Right atrium auricular region (tissue), 2 donors: ENCODE results near the gene LSG1. TPM values are rescaled to one million over a fixed set of nuclear protein-coding genes. Genes with fewer than 3 reads are reported as not detected.
A peak's percentile ranks its signal among the peaks of the same experiment; 100 is the strongest.
"Not testable (repeated sequence)": the region's sequence is repeated elsewhere in the genome, so short reads cannot be mapped to it uniquely, and the experiment has no call there.

Experiments used
- DNase-seq: peaks from one replicate; pipeline ENCODE4 v3.0.0-alpha.2; 2019; ENCODE audit warnings: low spot score
- H3K27ac ChIP-seq, 2 donors: fragments of 200-600 bp; sonication (generic); 1 replicate in 1 of 2; 2 replicates in 1 of 2; pipeline ENCODE4 v1.5.1; 2016 to 2019
- H3K27me3 ChIP-seq, 2 donors: fragments of 200-600 bp; sonication (generic); one replicate each; pipeline versions ENCODE4 v1.5.1 to v1.6.0; 2017 to 2019
- H3K36me3 ChIP-seq: fragments of 200-600 bp; sonication (generic); one replicate; pipeline ENCODE4 v1.5.1; 2016
- H3K4me1 ChIP-seq, 2 donors: fragments of 200-600 bp; sonication (generic); one replicate each; pipeline versions ENCODE4 v1.5.1 to v1.6.0; 2017 to 2019
- H3K4me3 ChIP-seq, 2 donors: fragments of 200-600 bp; sonication (generic); 1 replicate in 1 of 2; 2 replicates in 1 of 2; pipeline ENCODE4 v1.5.1; 2017 to 2019; ENCODE audit warnings: mild to moderate bottlenecking in 1 of 2, moderate library complexity in 1 of 2
- H3K9me3 ChIP-seq, 2 donors: fragments of 200-600 bp; sonication (generic); one replicate each; pipeline ENCODE4 v1.5.1; 2019
- CTCF ChIP-seq, 2 donors: fragments of 200-600 bp; sonication (generic); IDR thresholded peaks; one replicate each; pipeline ENCODE4 v1.5.1; 2019; ENCODE audit warnings: antibody characterized with exemption in 2 of 2
- total RNA-seq, 2 donors: library from RNA; depleted of rRNA; stranded (reverse); fragments of >200 nt; gene quantifications; one replicate each; pipeline ENCODE4 v1.1.0, GENCODE V29; 2016

Gene LSG1
- total RNA-seq, 2 donors from 2014 or later = 15.1 to 20.5 TPM

- H3K4me3 ChIP-seq = peak within 1 kb of the TSS; percentile 58 to 64
- no peaks in the 10 kb centered on the region for H3K9me3 ChIP-seq
- H3K27me3 ChIP-seq = no peaks in the 10 kb centered on the region
- peak; percentile 80 for DNase-seq
- H3K27ac ChIP-seq = peak within 1 kb of the TSS; percentile 51 to 75
- TF ChIP-seq CTCF (IDR thresholded peaks at IDR 0.05) = peak; percentile 65 to 87
- no peaks in the 10 kb centered on the region for H3K36me3 ChIP-seq
- peaks cover 0 to 13% of the 10 kb centered on the region in 2 donors for H3K4me1 ChIP-seq
Observed at GRCh38 chr3:194633349-194634004, 38.5 kb downstream of the LSG1 start, which contains the start of gene TMEM44. Gene TMEM44, minus strand, starts transcription at chr3:194633419. Its CDS starts 204 bp downstream, at chr3:194633215.

GRCh38 chr3:194632809-194633348, 39.1 kb downstream of the LSG1 start:
- Histone ChIP-seq H3K36me3 (peaks cover 4% of the 10 kb centered on the region), H3K27me3 (no peaks in the 10 kb centered on the region), H3K4me1 (peaks cover 0 to 13% of the 10 kb centered on the region in 2 donors), H3K4me3 (peak overlapping the region; percentile 58 to 64), H3K27ac (peak overlapping the region; percentile 51 to 75), H3K9me3 (no peaks in the 10 kb centered on the region)
- DNase-seq = no peak
- no peak for TF ChIP-seq CTCF (IDR thresholded peaks at IDR 0.05)

- peaks cover 6% of the 10 kb centered on the region for H3K36me3 ChIP-seq
- peak overlapping the region; percentile 58 to 64 for H3K4me3 ChIP-seq
- H3K4me1 ChIP-seq = peaks cover 0 to 13% of the 10 kb centered on the region in 2 donors
- H3K27ac ChIP-seq = peak overlapping the region; percentile 51 to 75
- H3K27me3 ChIP-seq = no peaks in the 10 kb centered on the region
- TF ChIP-seq CTCF (IDR thresholded peaks at IDR 0.05) = no peak
- H3K9me3 ChIP-seq = no peaks in the 10 kb centered on the region
- DNase-seq = no peak
Observed at GRCh38 chr3:194632226-194632808, 39.7 kb downstream of the LSG1 start.

- DNase-seq = no peak
Observed at GRCh38 chr3:194631696-194632095, 40.3 kb downstream of the LSG1 start.

GRCh38 chr3:194630681-194631080, 41.3 kb downstream of the LSG1 start:
- not testable (repeated sequence) for H3K9me3 ChIP-seq, H3K4me3 ChIP-seq, H3K27me3 ChIP-seq, H3K27ac ChIP-seq, DNase-seq
- peaks cover 13% of the 10 kb centered on the region for H3K36me3 ChIP-seq
- H3K4me1 ChIP-seq = peaks cover 0 to 13% of the 10 kb centered on the region in 2 donors

More at GRCh38 chr3:194631696-194632095, 40.3 kb downstream of the LSG1 start:
- Histone ChIP-seq H3K4me3 (no peak overlapping the region), H3K36me3 (peaks cover 6% of the 10 kb centered on the region), H3K27me3 (no peaks in the 10 kb centered on the region), H3K27ac (no peak overlapping the region), H3K9me3 (no peaks in the 10 kb centered on the region), H3K4me1 (peaks cover 0 to 13% of the 10 kb centered on the region in 2 donors)
- no peak for TF ChIP-seq CTCF (IDR thresholded peaks at IDR 0.05)

GRCh38 chr3:194624956-194625355, 47.0 kb downstream of the LSG1 start:
- no peak overlapping the region for H3K27ac ChIP-seq
- DNase-seq = no peak
- no peak for TF ChIP-seq CTCF (IDR thresholded peaks at IDR 0.05)
- H3K27me3 ChIP-seq = no peaks in the 10 kb centered on the region
- H3K4me1 ChIP-seq = no peaks in the 10 kb centered on the region
- H3K4me3 ChIP-seq = no peak overlapping the region
- H3K36me3 ChIP-seq = peaks cover 15% of the 10 kb centered on the region
- no peaks in the 10 kb centered on the region for H3K9me3 ChIP-seq
